Measurements from ENCODE around the gene ADCY5. TPM values are rescaled to one million over a fixed set of nuclear protein-coding genes. Genes with fewer than 3 reads are reported as not detected.

ADCY5 gene
- total RNA-seq, 1 experiment from 2014 or later: 1.4 TPM

DNA sequence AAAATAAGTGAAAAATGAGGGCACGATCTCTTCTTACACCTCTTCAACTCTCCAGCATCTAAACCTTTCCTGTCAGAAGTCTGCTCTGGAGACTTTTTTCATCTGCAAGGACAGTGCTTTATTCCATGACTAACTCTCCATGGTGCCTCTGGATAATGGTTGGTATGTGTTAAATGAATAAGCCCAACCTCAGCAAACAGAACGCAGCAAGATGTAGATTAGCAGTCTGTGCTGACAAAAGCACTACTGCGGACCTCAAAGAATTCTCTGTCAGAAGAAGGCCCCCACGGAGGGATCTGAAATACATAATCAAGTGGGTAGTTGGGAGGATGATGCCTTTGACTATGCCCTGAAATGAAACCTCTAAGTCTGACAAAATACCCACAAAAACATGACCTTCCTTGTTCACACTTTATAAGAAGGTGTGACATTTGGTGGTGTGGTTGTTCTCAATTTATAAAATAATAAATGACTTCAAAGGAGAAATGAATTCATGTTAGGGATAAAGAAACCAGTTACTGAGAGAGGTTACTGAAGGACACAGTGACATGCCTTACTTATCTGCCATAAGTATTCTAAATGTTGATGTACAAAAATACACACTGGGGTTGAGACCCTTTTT lies 43.2 kb upstream of the ADCY5 start:
- ATAC-seq: no peak
- no TSS peak for BruUV-seq (replicated peaks)
- in situ Hi-C loops (cut with HindIII; ENCODE audit: low pct_unique_long_range_greater_than_20kb, low sequenced_read_pairs) (no loop called here), intact Hi-C loops (cut with micrococcal nuclease; ENCODE audit: unreplicated experiment) (no loop called here)
- TF ChIP-seq, protein P1, sequence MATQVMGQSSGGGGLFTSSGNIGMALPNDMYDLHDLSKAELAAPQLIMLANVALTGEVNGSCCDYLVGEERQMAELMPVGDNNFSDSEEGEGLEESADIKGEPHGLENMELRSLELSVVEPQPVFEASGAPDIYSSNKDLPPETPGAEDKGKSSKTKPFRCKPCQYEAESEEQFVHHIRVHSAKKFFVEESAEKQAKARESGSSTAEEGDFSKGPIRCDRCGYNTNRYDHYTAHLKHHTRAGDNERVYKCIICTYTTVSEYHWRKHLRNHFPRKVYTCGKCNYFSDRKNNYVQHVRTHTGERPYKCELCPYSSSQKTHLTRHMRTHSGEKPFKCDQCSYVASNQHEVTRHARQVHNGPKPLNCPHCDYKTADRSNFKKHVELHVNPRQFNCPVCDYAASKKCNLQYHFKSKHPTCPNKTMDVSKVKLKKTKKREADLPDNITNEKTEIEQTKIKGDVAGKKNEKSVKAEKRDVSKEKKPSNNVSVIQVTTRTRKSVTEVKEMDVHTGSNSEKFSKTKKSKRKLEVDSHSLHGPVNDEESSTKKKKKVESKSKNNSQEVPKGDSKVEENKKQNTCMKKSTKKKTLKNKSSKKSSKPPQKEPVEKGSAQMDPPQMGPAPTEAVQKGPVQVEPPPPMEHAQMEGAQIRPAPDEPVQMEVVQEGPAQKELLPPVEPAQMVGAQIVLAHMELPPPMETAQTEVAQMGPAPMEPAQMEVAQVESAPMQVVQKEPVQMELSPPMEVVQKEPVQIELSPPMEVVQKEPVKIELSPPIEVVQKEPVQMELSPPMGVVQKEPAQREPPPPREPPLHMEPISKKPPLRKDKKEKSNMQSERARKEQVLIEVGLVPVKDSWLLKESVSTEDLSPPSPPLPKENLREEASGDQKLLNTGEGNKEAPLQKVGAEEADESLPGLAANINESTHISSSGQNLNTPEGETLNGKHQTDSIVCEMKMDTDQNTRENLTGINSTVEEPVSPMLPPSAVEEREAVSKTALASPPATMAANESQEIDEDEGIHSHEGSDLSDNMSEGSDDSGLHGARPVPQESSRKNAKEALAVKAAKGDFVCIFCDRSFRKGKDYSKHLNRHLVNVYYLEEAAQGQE (IDR thresholded peaks at IDR 0.05; ENCODE audit: insufficient read depth in 1 of 2, low read depth in 2 of 2, low read length in 1 of 2): no peak
- TF ChIP-seq POLR2AphosphoS5 (IDR thresholded peaks at IDR 0.05; ENCODE audit: low read depth, low read length) (no peak), TCF7L2 (IDR thresholded peaks at IDR 0.05; ENCODE audit: low read depth, low read length) (no peak), SIN3A (IDR thresholded peaks at IDR 0.05; ENCODE audit: borderline replicate concordance, insufficient read depth, low read depth, low read length) (no peak)
- TF ChIP-seq, protein P2, sequence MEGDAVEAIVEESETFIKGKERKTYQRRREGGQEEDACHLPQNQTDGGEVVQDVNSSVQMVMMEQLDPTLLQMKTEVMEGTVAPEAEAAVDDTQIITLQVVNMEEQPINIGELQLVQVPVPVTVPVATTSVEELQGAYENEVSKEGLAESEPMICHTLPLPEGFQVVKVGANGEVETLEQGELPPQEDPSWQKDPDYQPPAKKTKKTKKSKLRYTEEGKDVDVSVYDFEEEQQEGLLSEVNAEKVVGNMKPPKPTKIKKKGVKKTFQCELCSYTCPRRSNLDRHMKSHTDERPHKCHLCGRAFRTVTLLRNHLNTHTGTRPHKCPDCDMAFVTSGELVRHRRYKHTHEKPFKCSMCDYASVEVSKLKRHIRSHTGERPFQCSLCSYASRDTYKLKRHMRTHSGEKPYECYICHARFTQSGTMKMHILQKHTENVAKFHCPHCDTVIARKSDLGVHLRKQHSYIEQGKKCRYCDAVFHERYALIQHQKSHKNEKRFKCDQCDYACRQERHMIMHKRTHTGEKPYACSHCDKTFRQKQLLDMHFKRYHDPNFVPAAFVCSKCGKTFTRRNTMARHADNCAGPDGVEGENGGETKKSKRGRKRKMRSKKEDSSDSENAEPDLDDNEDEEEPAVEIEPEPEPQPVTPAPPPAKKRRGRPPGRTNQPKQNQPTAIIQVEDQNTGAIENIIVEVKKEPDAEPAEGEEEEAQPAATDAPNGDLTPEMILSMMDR (IDR thresholded peaks at IDR 0.05): no peak
- CTCF ChIA-PET: interaction anchor here (0.7 kb wide), 1 partner anchor 131 kb away, joined by 3 read pairs; no protein-coding TSS in a partner anchor
- DNase-seq (ENCODE audit: low read depth, low spot score): no peak
- Histone ChIP-seq H3K27ac (ENCODE audit: low read length) (no peak overlapping the region), H3K27me3 (ENCODE audit: control insufficient read depth, insufficient read depth, low read length) (no peaks in the 10 kb centered on the region), H3K9me3 (ENCODE audit: control insufficient read depth, insufficient read depth, low read depth, low read length) (no peaks in the 10 kb centered on the region), H3K4me3 (ENCODE audit: low read depth in 2 of 2, low read length in 2 of 2) (no peak overlapping the region), H3K4me1 (ENCODE audit: control insufficient read depth, insufficient read depth, low read length) (no peaks in the 10 kb centered on the region), H3K36me3 (ENCODE audit: control insufficient read depth, insufficient read depth, low read length) (peaks cover 12% of the 10 kb centered on the region; the same call in 1 of the 2 replicates)
- POLR2A ChIA-PET: no interaction called here

DNA sequence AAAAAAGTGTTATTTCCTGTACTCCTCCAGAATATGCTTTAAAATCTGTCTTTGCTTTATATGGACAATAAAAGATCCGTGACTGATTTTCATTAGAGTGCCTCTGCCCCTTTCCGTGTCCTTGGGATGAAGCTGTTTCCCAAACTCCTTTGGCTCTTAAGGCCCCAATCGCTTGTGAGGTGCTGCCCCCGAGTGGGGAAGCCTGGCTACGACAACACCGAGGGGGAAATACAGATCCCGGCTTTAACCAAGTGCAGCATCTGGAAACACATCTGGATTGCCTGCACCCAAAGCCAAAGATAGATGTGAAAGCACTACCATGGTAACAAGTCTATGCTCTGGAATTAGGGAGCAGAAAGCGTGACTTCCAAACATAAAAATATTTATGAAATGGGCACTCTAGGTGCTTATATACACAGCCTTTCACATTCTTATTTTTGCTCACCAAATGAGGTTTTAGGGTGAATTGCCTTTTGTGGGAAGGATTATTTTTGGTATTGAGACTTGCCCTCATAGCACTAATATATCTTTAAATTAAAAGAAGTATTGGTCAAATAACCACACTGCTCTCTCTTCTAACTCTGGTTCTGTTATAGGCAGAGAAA lies 40.6 kb upstream of the ADCY5 start:
- in situ Hi-C loops (cut with HindIII; ENCODE audit: low pct_unique_long_range_greater_than_20kb, low sequenced_read_pairs) (no loop called here), intact Hi-C loops (cut with micrococcal nuclease; ENCODE audit: unreplicated experiment) (loop anchor here (1.0 kb wide), 1 partner anchor 161 kb away; no protein-coding TSS in a partner anchor)
- Histone ChIP-seq H3K27me3 (ENCODE audit: control insufficient read depth, insufficient read depth, low read length) (no peaks in the 10 kb centered on the region), H3K36me3 (ENCODE audit: control insufficient read depth, insufficient read depth, low read length) (peaks cover 8% of the 10 kb centered on the region; the same call in 1 of the 2 replicates), H3K4me1 (ENCODE audit: control insufficient read depth, insufficient read depth, low read length) (no peaks in the 10 kb centered on the region), H3K4me3 (ENCODE audit: low read depth in 2 of 2, low read length in 2 of 2) (no peak overlapping the region), H3K27ac (ENCODE audit: low read length) (no peak overlapping the region), H3K9me3 (ENCODE audit: control insufficient read depth, insufficient read depth, low read depth, low read length) (no peaks in the 10 kb centered on the region)
- DNase-seq (ENCODE audit: low read depth, low spot score) (peak; percentile 52), ATAC-seq (peak; percentile 88)
- POLR2A ChIA-PET: no interaction called here
- TF ChIP-seq, protein P1 (IDR thresholded peaks at IDR 0.05; ENCODE audit: insufficient read depth in 1 of 2, low read depth in 2 of 2, low read length in 1 of 2): no peak
- TF ChIP-seq SIN3A (IDR thresholded peaks at IDR 0.05; ENCODE audit: borderline replicate concordance, insufficient read depth, low read depth, low read length) (no peak), POLR2AphosphoS5 (IDR thresholded peaks at IDR 0.05; ENCODE audit: low read depth, low read length) (no peak), TCF7L2 (IDR thresholded peaks at IDR 0.05; ENCODE audit: low read depth, low read length) (no peak)
- TF ChIP-seq, protein P2 (IDR thresholded peaks at IDR 0.05): peak; percentile 95
- CTCF ChIA-PET: interaction anchor here (0.6 to 1.0 kb wide), 3 partner anchors 147 to 160 kb away, joined by 3 read pairs; no protein-coding TSS in a partner anchor
- no TSS peak for BruUV-seq (replicated peaks)

Measured in Panc1 (cell line).